GM19240 (cell line): ENCODE measurements around the gene PCTP.

Experiments
- DNase-seq: peaks from one replicate; pipeline ENCODE4 v3.0.0; 2011; ENCODE audit warnings: low spot score; ENCODE audit not compliant: insufficient read length

PCTP gene

GRCh38 chr17:55750750-55751657, at the start of gene PCTP:
Gene PCTP, plus strand, starts transcription at chr17:55751051. Its CDS starts 53 bp downstream, at chr17:55751104.
- peak; percentile 67 for DNase-seq

- no peak for DNase-seq
Observed at GRCh38 chr17:55702150-55702549, 48.7 kb upstream of the PCTP start.

GRCh38 chr17:55704401-55704800, 46.5 kb upstream of the PCTP start:
- DNase-seq: no peak

GRCh38 chr17:55705847-55706246, 45.0 kb upstream of the PCTP start:
- DNase-seq: no peak

GRCh38 chr17:55706808-55707773, 43.8 kb upstream of the PCTP start:
- DNase-seq: no peak

- no peak for DNase-seq
Observed at GRCh38 chr17:55708175-55708974, 42.5 kb upstream of the PCTP start.

- no peak for DNase-seq
Observed at GRCh38 chr17:55709440-55709839, 41.4 kb upstream of the PCTP start.

GRCh38 chr17:55709984-55710383, 40.9 kb upstream of the PCTP start:
- no peak for DNase-seq

GRCh38 chr17:55710410-55710809, 40.4 kb upstream of the PCTP start:
- DNase-seq: no peak

GRCh38 chr17:55710829-55711496, 39.9 kb upstream of the PCTP start:
- no peak for DNase-seq

- no peak for DNase-seq
Observed at GRCh38 chr17:55717432-55717831, 33.4 kb upstream of the PCTP start.

- no peak for DNase-seq
Observed at GRCh38 chr17:55717898-55718735, 32.7 kb upstream of the PCTP start.

GRCh38 chr17:55720919-55721836, 29.7 kb upstream of the PCTP start:
- no peak for DNase-seq

- no peak for DNase-seq
Observed at GRCh38 chr17:55722016-55722736, 28.7 kb upstream of the PCTP start.

GRCh38 chr17:55722742-55723487, 27.9 kb upstream of the PCTP start, which contains the start of gene TMEM100:
Gene TMEM100, minus strand, starts transcription at chr17:55722864. Its CDS starts 1,794 bp downstream, at chr17:55721070.
- DNase-seq: no peak

- no peak for DNase-seq
Observed at GRCh38 chr17:55723488-55723848, 27.4 kb upstream of the PCTP start.

- no peak for DNase-seq
Observed at GRCh38 chr17:55726440-55726839, 24.4 kb upstream of the PCTP start.
